HepG2 (cell line): ENCODE results near the gene ITCH. TPM values are rescaled to one million over a fixed set of nuclear protein-coding genes. Genes with fewer than 3 reads are reported as not detected.

Source experiments
- ARID4A ChIP-seq: sonication (generic); formaldehyde crosslinking; IDR thresholded peaks from 2 replicates; pipeline ENCODE4 v1.5.0; 2020; ENCODE audit warnings: mild to moderate bottlenecking, missing genetic modification reagents, borderline replicate concordance
- ATAD3A ChIP-seq: sonication (generic); formaldehyde crosslinking; IDR thresholded peaks from 2 replicates; pipeline ENCODE4 v1.4.0; 2020; ENCODE audit warnings: missing genetic modification reagents
- BCL6 ChIP-seq: IDR thresholded peaks from 2 replicates; pipeline ENCODE4 v1.6.1; 2016; ENCODE audit warnings: missing genetic modification reagents, missing compliant biosample characterization
- GATA4 ChIP-seq: sonication (generic); IDR thresholded peaks from 2 replicates; pipeline ENCODE4 v1.6.1; 2016; ENCODE audit warnings: antibody characterized with exemption, low read depth, borderline replicate concordance
- HNF4A ChIP-seq: sonication (generic); formaldehyde crosslinking; IDR thresholded peaks from 2 replicates; pipeline ENCODE4 v1.4.0; 2020; ENCODE audit warnings: missing genetic modification reagents
- HOXA3 ChIP-seq: sonication (generic); formaldehyde crosslinking; IDR thresholded peaks from 2 replicates; pipeline ENCODE4 v1.5.0; 2020; ENCODE audit warnings: missing genetic modification reagents
- IRF2 ChIP-seq: IDR thresholded peaks from 2 replicates; pipeline ENCODE4 v1.6.1; 2018; ENCODE audit warnings: missing genetic modification reagents, missing compliant biosample characterization
- MED13 ChIP-seq: sonication (generic); formaldehyde crosslinking; IDR thresholded peaks from 2 replicates; pipeline ENCODE4 v1.5.0; 2020; ENCODE audit warnings: missing genetic modification reagents
- MEF2D ChIP-seq: sonication (generic); formaldehyde crosslinking; IDR thresholded peaks from 2 replicates; pipeline ENCODE4 v1.5.1; 2020; ENCODE audit warnings: mild to moderate bottlenecking, missing genetic modification reagents
- NONO ChIP-seq, 2 experiments: fragments of 450-650 bp in 1 of 2; sonication (generic) in 1 of 2; formaldehyde crosslinking in 1 of 2; IDR thresholded peaks in 1 of 2; conservative IDR thresholded peaks in 1 of 2; 2 replicates each; pipeline versions ENCODE4 v1.6.1 to v1.8.0; 2017 to 2022; ENCODE audit warnings: mild to moderate bottlenecking in 1 of 2, missing genetic modification reagents in 1 of 2, moderate library complexity in 1 of 2
- RBFOX2 ChIP-seq: fragments of 200-400 bp; formaldehyde crosslinking; IDR thresholded peaks from 2 replicates; pipeline ENCODE4 v1.6.1; 2017; ENCODE audit warnings: low read depth, mild to moderate bottlenecking, low read length
- SAP130 ChIP-seq: IDR thresholded peaks from 2 replicates; pipeline ENCODE4 v1.6.1; 2016; ENCODE audit warnings: low read depth
- SIN3A ChIP-seq: IDR thresholded peaks from 2 replicates; pipeline ENCODE4 v1.6.1; 2011; ENCODE audit warnings: low read depth, mild to moderate bottlenecking, control low read depth, low read length, borderline replicate concordance
- SIX4 ChIP-seq: sonication (generic); formaldehyde crosslinking; IDR thresholded peaks from 2 replicates; pipeline ENCODE4 v1.4.0; 2020; ENCODE audit warnings: missing genetic modification reagents
- SOX6 ChIP-seq, 2 experiments: fragments of 450-650 bp in 1 of 2; sonication (generic) in 1 of 2; formaldehyde crosslinking in 1 of 2; IDR thresholded peaks; 2 replicates each; pipeline versions ENCODE4 v1.4.0 to v1.6.1; 2017 to 2020; ENCODE audit warnings: antibody characterized with exemption in 1 of 2, mild to moderate bottlenecking in 1 of 2, missing genetic modification reagents in 1 of 2
- SRSF1 ChIP-seq: fragments of 200-400 bp; formaldehyde crosslinking; optimal IDR thresholded peaks from 2 replicates; pipeline ENCODE3; 2017; ENCODE audit warnings: mild to moderate bottlenecking, low read depth, low read length, moderate library complexity
- TBX2 ChIP-seq: sonication (generic); formaldehyde crosslinking; IDR thresholded peaks from 2 replicates; pipeline ENCODE4 v1.5.0; 2020; ENCODE audit warnings: missing genetic modification reagents, mild to moderate bottlenecking, borderline replicate concordance
- ZNF616 ChIP-seq: sonication (generic); formaldehyde crosslinking; IDR thresholded peaks from 2 replicates; pipeline ENCODE4 v1.5.0; 2020; ENCODE audit warnings: low read depth, mild to moderate bottlenecking, missing genetic modification reagents
- ZNF644 ChIP-seq: IDR thresholded peaks from 2 replicates; pipeline ENCODE4 v1.6.1; 2016; ENCODE audit warnings: low read depth
- ZNF777 ChIP-seq: sonication (generic); formaldehyde crosslinking; IDR thresholded peaks from 2 replicates; pipeline ENCODE4 v1.4.0; 2020; ENCODE audit warnings: missing genetic modification reagents
- polyA plus RNA-seq, 8 experiments: library from polyadenylated mRNA; depleted of rRNA in 3 of 8; stranded (reverse) in 7 of 8; unstranded in 1 of 8; fragments of >200 nt; fragmentation: Illumina TruSeq in 4 of 8; extraction: Trizol in 4 of 8; gene quantifications; 2 replicates each; pipeline versions ENCODE4 v1.2.1 to v1.2.3, GENCODE V29; 2011 to 2016; ENCODE audit warnings: low read depth in 4 of 8, missing spikeins in 1 of 8, mixed read lengths in 1 of 8; ENCODE audit not compliant: insufficient read depth in 1 of 8
- total RNA-seq, 5 experiments: library from RNA; depleted of rRNA; stranded (reverse); fragments of >200 nt; fragmentation: Illumina TruSeq; extraction: Trizol; gene quantifications; 2 replicates each; pipeline ENCODE4 v1.2.3, GENCODE V29; 2016; ENCODE audit warnings: low read depth in 1 of 5
- TF ChIP-seq, protein P1 (sequence below): sonication (generic); formaldehyde crosslinking; IDR thresholded peaks from 2 replicates; pipeline ENCODE4 v1.4.0; 2020; ENCODE audit warnings: missing genetic modification reagents, borderline replicate concordance

Gene ITCH
- total and polyA plus RNA-seq, 2 of the 13 experiments (the other 11 are each of a cell fraction or from before 2014, with no cell fraction given), result 20.5 to 112 TPM

- TF ChIP-seq, protein P1, sequence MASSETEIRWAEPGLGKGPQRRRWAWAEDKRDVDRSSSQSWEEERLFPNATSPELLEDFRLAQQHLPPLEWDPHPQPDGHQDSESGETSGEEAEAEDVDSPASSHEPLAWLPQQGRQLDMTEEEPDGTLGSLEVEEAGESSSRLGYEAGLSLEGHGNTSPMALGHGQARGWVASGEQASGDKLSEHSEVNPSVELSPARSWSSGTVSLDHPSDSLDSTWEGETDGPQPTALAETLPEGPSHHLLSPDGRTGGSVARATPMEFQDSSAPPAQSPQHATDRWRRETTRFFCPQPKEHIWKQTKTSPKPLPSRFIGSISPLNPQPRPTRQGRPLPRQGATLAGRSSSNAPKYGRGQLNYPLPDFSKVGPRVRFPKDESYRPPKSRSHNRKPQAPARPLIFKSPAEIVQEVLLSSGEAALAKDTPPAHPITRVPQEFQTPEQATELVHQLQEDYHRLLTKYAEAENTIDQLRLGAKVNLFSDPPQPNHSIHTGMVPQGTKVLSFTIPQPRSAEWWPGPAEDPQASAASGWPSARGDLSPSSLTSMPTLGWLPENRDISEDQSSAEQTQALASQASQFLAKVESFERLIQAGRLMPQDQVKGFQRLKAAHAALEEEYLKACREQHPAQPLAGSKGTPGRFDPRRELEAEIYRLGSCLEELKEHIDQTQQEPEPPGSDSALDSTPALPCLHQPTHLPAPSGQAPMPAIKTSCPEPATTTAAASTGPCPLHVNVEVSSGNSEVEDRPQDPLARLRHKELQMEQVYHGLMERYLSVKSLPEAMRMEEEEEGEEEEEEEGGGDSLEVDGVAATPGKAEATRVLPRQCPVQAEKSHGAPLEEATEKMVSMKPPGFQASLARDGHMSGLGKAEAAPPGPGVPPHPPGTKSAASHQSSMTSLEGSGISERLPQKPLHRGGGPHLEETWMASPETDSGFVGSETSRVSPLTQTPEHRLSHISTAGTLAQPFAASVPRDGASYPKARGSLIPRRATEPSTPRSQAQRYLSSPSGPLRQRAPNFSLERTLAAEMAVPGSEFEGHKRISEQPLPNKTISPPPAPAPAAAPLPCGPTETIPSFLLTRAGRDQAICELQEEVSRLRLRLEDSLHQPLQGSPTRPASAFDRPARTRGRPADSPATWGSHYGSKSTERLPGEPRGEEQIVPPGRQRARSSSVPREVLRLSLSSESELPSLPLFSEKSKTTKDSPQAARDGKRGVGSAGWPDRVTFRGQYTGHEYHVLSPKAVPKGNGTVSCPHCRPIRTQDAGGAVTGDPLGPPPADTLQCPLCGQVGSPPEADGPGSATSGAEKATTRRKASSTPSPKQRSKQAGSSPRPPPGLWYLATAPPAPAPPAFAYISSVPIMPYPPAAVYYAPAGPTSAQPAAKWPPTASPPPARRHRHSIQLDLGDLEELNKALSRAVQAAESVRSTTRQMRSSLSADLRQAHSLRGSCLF (CRISPR knock-in tag), result no peak
- TF ChIP-seq ATAD3A (CRISPR knock-in tag), result no peak
- peak; percentile 77 for TF ChIP-seq HNF4A (CRISPR knock-in tag)
- TF ChIP-seq TBX2 (CRISPR knock-in tag), result 0 out of 2 replicates have a peak, but pooled peaks have one; percentile 5
- peak; percentile 14; the same call in 1 of the 2 replicates for TF ChIP-seq BCL6 (CRISPR knock-in tag)
- TF ChIP-seq HOXA3 (CRISPR knock-in tag), result peak; percentile 58; the same call in 1 of the 2 replicates
- peak; percentile 44; the same call in 1 of the 2 replicates for TF ChIP-seq IRF2 (CRISPR knock-in tag)
- TF ChIP-seq NONO (IDR thresholded peaks at IDR 0.05), result no peak
- TF ChIP-seq NONO (CRISPR knock-in tag; conservative IDR thresholded peaks at IDR 0.05), result peak; percentile 85
- peak; percentile 15; the same call in 1 of the 2 replicates for TF ChIP-seq ARID4A (CRISPR knock-in tag)
- 0 out of 2 replicates have a peak, but pooled peaks have one; percentile 16 for TF ChIP-seq ZNF616 (CRISPR knock-in tag)
- TF ChIP-seq SAP130 (CRISPR knock-in tag), result peak; percentile 82
- no peak for TF ChIP-seq SOX6 (IDR thresholded peaks at IDR 0.05)
- TF ChIP-seq SOX6 (CRISPR knock-in tag; IDR thresholded peaks at IDR 0.05), result peak; percentile 74
- peak; percentile 65 for TF ChIP-seq ZNF644 (CRISPR knock-in tag)
- TF ChIP-seq MEF2D, result 0 out of 2 replicates have a peak, but pooled peaks have one; percentile 8
- 0 out of 2 replicates have a peak, but pooled peaks have one; percentile 16 for TF ChIP-seq ZNF777 (CRISPR knock-in tag)
- 0 out of 2 replicates have a peak, but pooled peaks have one; percentile 19 for TF ChIP-seq SIX4 (CRISPR knock-in tag)
- TF ChIP-seq SIN3A, result peak; percentile 2; the same call in 1 of the 2 replicates
- peak; percentile 49; the same call in 1 of the 2 replicates for TF ChIP-seq RBFOX2
- TF ChIP-seq MED13, result 0 out of 2 replicates have a peak, but pooled peaks have one; percentile 36
- no peak for TF ChIP-seq SRSF1
- TF ChIP-seq GATA4, result no peak
Observed at GRCh38 chr20:34512266-34512954, 149.3 kb downstream of the ITCH start (continued).
